ENCODE data around the gene BCAR3.

Gene BCAR3

GRCh38 chr1:93620172-93620840, 61.3 kb downstream of the BCAR3 start:
- no peak for TF ChIP-seq CTCF (IDR thresholded peaks at IDR 0.05; ENCODE audit: borderline replicate concordance, extremely low read depth, low read length, poor library complexity, severe bottlenecking)
- TF ChIP-seq EZH2 (IDR thresholded peaks at IDR 0.05; ENCODE audit: borderline replicate concordance, low read depth, low read length, severe bottlenecking), result no peak
- Histone ChIP-seq H3K27ac (ENCODE audit: low read length) (no peak overlapping the region), H3K9ac (ENCODE audit: low read depth, low read length) (no peak overlapping the region), H3K4me2 (ENCODE audit: insufficient read depth, low read length) (no peak overlapping the region), H3K4me1 (ENCODE audit: insufficient read depth, low read length) (no peaks in the 10 kb centered on the region), H3K9me3 (ENCODE audit: insufficient read depth, low read length, severe bottlenecking) (no peaks in the 10 kb centered on the region), H4K20me1 (ENCODE audit: insufficient read depth, low read length) (no peaks in the 10 kb centered on the region), H3K27me3 (ENCODE audit: insufficient read depth, low read length, poor library complexity) (no peaks in the 10 kb centered on the region), H3K36me3 (ENCODE audit: insufficient read depth, low read length) (no peaks in the 10 kb centered on the region), H2AFZ (ENCODE audit: low read depth, low read length) (no peak overlapping the region), H3K4me3 (ENCODE audit: low read depth in 1 of 2, low read length in 2 of 2) (no peak overlapping the region), H3K79me2 (ENCODE audit: insufficient read depth, low read length) (no peaks in the 10 kb centered on the region)
- DNase-seq (no peak), ATAC-seq (ENCODE audit: insufficient read depth, low read depth) (no peak)

GRCh38 chr1:93619507-93620171, 62.0 kb downstream of the BCAR3 start:
- H4K20me1 ChIP-seq (ENCODE audit: insufficient read depth, low read length), result no peaks in the 10 kb centered on the region
- H3K27me3 ChIP-seq (ENCODE audit: insufficient read depth, low read length, poor library complexity), result no peaks in the 10 kb centered on the region
- no peak overlapping the region for H3K4me3 ChIP-seq (ENCODE audit: low read depth in 1 of 2, low read length in 2 of 2)
- DNase-seq, result peak; percentile 26
- H3K79me2 ChIP-seq (ENCODE audit: insufficient read depth, low read length), result no peaks in the 10 kb centered on the region
- peak; percentile 64 for ATAC-seq (ENCODE audit: insufficient read depth, low read depth)
- no peaks in the 10 kb centered on the region for H3K9me3 ChIP-seq (ENCODE audit: insufficient read depth, low read length, severe bottlenecking)
- H3K4me1 ChIP-seq (ENCODE audit: insufficient read depth, low read length), result no peaks in the 10 kb centered on the region
- peak; percentile 38 for TF ChIP-seq CTCF (IDR thresholded peaks at IDR 0.05; ENCODE audit: borderline replicate concordance, extremely low read depth, low read length, poor library complexity, severe bottlenecking)
- no peak for TF ChIP-seq EZH2 (IDR thresholded peaks at IDR 0.05; ENCODE audit: borderline replicate concordance, low read depth, low read length, severe bottlenecking)
- no peak overlapping the region for H3K4me2 ChIP-seq (ENCODE audit: insufficient read depth, low read length)
- H3K36me3 ChIP-seq (ENCODE audit: insufficient read depth, low read length), result no peaks in the 10 kb centered on the region
- no peak overlapping the region for H2AFZ ChIP-seq (ENCODE audit: low read depth, low read length)
- H3K9ac ChIP-seq (ENCODE audit: low read depth, low read length), result no peak overlapping the region
- H3K27ac ChIP-seq (ENCODE audit: low read length), result no peak overlapping the region

GRCh38 chr1:93617670-93618499, 63.8 kb downstream of the BCAR3 start:
- no peak overlapping the region for H3K9ac ChIP-seq (ENCODE audit: low read depth, low read length)
- H3K9me3 ChIP-seq (ENCODE audit: insufficient read depth, low read length, severe bottlenecking), result no peaks in the 10 kb centered on the region
- H3K27me3 ChIP-seq (ENCODE audit: insufficient read depth, low read length, poor library complexity), result no peaks in the 10 kb centered on the region
- H3K4me2 ChIP-seq (ENCODE audit: insufficient read depth, low read length), result no peak overlapping the region
- no peak overlapping the region for H2AFZ ChIP-seq (ENCODE audit: low read depth, low read length)
- H3K4me3 ChIP-seq (ENCODE audit: low read depth in 1 of 2, low read length in 2 of 2), result no peak overlapping the region
- DNase-seq (no peak), ATAC-seq (ENCODE audit: insufficient read depth, low read depth) (no peak)
- no peak for TF ChIP-seq EZH2 (IDR thresholded peaks at IDR 0.05; ENCODE audit: borderline replicate concordance, low read depth, low read length, severe bottlenecking)
- TF ChIP-seq CTCF (IDR thresholded peaks at IDR 0.05; ENCODE audit: borderline replicate concordance, extremely low read depth, low read length, poor library complexity, severe bottlenecking), result no peak
- H3K4me1 ChIP-seq (ENCODE audit: insufficient read depth, low read length), result no peaks in the 10 kb centered on the region
- no peaks in the 10 kb centered on the region for H3K36me3 ChIP-seq (ENCODE audit: insufficient read depth, low read length)
- H4K20me1 ChIP-seq (ENCODE audit: insufficient read depth, low read length), result no peaks in the 10 kb centered on the region
- H3K79me2 ChIP-seq (ENCODE audit: insufficient read depth, low read length), result no peaks in the 10 kb centered on the region
- H3K27ac ChIP-seq (ENCODE audit: low read length), result no peak overlapping the region
